Stimulated activated naive CD8-positive, alpha-beta T cell treated with anti-CD3 and anti-CD28 coated beads, Interleukin-15, Interleukin-2, amounts not matched to agents 100 ng/mL and 50 ng/mL, for 24 hours (primary cell): Measurements from ENCODE around the gene LRRC28.

ENCODE experiments used
- H3K27ac Mint-ChIP-seq: one replicate; pipeline ENCODE4 v1.8.0; 2021; ENCODE audit warnings: mild to moderate bottlenecking, mixed read lengths
- H3K27me3 Mint-ChIP-seq: one replicate; pipeline ENCODE4 v1.8.0; 2021; ENCODE audit warnings: mixed read lengths
- H3K36me3 Mint-ChIP-seq: one replicate; pipeline ENCODE4 v1.8.0; 2021; ENCODE audit warnings: low read depth, mixed read lengths
- H3K4me1 Mint-ChIP-seq: one replicate; pipeline ENCODE4 v1.8.0; 2021; ENCODE audit warnings: low read depth, mixed read lengths
- H3K4me3 Mint-ChIP-seq: one replicate; pipeline ENCODE4 v1.8.0; 2021; ENCODE audit warnings: mild to moderate bottlenecking, mixed read lengths
- H3K9me3 Mint-ChIP-seq: one replicate; pipeline ENCODE4 v1.8.0; 2021; ENCODE audit warnings: mixed read lengths

LRRC28 gene

GRCh38 chr15:99361545-99362185 lies 110.4 kb downstream of the LRRC28 start:
- peaks cover 24% of the 10 kb centered on the region for H3K36me3 Mint-ChIP-seq
- H3K27me3 Mint-ChIP-seq, result no peaks in the 10 kb centered on the region
- peaks cover 3% of the 10 kb centered on the region for H3K9me3 Mint-ChIP-seq
- no peak overlapping the region for H3K27ac Mint-ChIP-seq
- H3K4me3 Mint-ChIP-seq, result no peak overlapping the region
- H3K4me1 Mint-ChIP-seq, result peaks cover 24% of the 10 kb centered on the region

DNA sequence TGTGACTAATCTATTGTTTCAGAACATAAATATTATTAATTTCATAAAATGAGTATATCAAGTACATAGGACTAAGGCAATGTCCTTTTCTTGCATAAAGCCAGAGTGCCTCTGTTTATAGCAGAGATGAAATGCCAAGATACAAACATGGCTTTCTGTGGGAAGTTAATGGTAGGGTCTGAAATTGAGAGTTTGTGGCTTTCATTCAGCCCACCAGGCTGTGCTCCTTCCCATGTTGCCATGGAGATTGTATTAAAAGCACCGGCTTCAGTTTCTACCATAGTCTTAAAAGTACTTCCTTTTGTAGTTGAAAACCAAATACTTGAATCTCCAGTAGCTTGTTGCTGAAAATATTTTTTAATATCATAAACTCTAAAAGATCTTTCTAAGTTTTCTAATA lies 114.0 kb downstream of the LRRC28 start:
- H3K4me3 Mint-ChIP-seq, result no peak overlapping the region
- H3K9me3 Mint-ChIP-seq, result peaks cover 13% of the 10 kb centered on the region
- H3K36me3 Mint-ChIP-seq, result peaks cover 40% of the 10 kb centered on the region
- peaks cover 22% of the 10 kb centered on the region for H3K4me1 Mint-ChIP-seq
- no peaks in the 10 kb centered on the region for H3K27me3 Mint-ChIP-seq
- H3K27ac Mint-ChIP-seq, result no peak overlapping the region

DNA sequence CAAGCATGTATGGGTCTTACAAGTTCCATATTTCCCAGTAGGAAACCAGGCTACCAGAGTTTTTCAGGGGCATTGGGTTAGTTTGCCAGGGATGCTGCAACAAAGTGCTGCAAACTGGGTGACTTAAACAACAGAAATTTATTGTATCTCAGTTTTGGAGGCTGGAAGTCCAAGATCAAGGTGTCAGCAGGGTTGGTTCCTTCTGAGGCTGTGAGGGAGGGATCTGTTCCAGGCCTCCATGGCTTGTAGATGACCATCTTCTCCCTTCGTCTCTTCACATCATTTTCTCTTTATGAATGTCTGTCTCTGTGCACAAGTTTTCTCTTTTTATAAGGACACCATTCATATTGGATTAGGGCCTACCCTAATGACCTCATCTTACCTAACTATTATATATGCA lies 114.7 kb downstream of the LRRC28 start:
- H3K27me3 Mint-ChIP-seq, result no peaks in the 10 kb centered on the region
- peaks cover 23% of the 10 kb centered on the region for H3K4me1 Mint-ChIP-seq
- H3K4me3 Mint-ChIP-seq, result no peak overlapping the region
- H3K9me3 Mint-ChIP-seq, result peaks cover 13% of the 10 kb centered on the region
- H3K27ac Mint-ChIP-seq, result peak overlapping the region; percentile 22
- H3K36me3 Mint-ChIP-seq, result peaks cover 36% of the 10 kb centered on the region

DNA sequence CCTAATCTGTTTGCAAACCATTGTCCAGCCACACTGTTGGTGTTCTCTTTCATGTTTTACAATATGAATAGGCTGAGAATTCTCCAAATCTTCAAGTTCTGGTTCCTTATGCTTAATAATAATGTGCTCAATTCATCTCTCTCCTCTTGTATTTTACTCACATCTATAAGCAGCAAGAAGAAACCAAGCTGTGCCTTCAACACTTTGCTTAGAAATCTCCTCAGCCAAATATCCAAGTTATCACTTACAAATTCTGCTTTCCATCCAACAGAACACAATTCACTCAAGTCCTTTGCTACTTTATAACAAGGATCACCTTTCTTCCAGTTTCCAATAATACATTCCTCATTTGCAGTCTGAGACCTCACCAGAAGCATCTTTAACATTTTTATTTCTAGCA lies 117.5 kb downstream of the LRRC28 start:
- Mint-ChIP-seq H3K9me3 (peaks cover 13% of the 10 kb centered on the region), H3K27me3 (no peaks in the 10 kb centered on the region), H3K4me3 (no peak overlapping the region), H3K4me1 (peaks cover 37% of the 10 kb centered on the region), H3K36me3 (peaks cover 28% of the 10 kb centered on the region), H3K27ac (no peak overlapping the region)

- peaks cover 13% of the 10 kb centered on the region for H3K9me3 Mint-ChIP-seq
- no peak overlapping the region for H3K27ac Mint-ChIP-seq
- H3K4me3 Mint-ChIP-seq, result no peak overlapping the region
- no peaks in the 10 kb centered on the region for H3K27me3 Mint-ChIP-seq
- peaks cover 28% of the 10 kb centered on the region for H3K36me3 Mint-ChIP-seq
- peaks cover 37% of the 10 kb centered on the region for H3K4me1 Mint-ChIP-seq
Measured at GRCh38 chr15:99369196-99369595, 117.9 kb downstream of the LRRC28 start.

DNA sequence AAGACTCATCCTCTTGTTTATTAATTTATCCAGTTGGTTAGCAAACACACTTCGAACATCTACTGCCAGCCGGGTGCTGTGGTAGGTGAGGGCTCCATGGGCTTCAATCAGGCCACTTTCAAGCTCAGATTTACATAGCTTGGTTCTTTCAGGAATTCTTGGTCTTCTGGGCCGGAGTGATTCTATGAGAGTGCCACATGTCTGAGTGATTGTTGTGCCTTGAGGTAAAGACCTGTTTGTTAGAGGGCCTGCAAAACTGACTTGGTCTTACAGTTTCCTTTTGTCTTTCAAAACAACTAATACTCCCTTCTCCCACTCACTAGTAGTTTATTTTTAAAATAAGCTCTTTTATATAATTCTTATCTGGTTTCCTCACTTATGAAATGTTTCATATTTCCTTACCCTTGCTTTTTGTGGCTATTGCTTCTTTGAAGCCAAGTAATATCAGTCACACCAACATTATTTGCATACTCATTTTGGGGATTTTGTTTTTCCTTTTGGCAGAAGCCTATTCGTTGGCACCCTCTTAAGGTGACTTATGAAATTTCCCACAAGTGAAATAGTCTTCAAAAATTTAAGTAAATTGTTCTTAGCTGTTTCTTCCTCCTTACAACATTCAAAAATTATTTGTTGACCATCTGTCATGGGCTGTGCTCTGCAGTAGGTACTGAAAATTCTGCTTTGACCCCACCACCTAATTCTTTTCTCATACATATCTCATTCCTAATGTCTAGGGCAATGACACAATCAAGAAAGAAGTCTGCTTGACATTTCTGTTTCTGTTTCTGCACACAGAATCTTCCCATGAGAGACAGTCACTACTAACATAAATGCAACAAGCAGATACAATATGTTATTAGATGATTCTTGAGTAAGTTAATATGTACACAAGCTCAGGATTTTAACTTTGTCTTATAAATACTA lies 120.2 kb downstream of the LRRC28 start:
- H3K9me3 Mint-ChIP-seq, result peaks cover 10% of the 10 kb centered on the region
- peaks cover 41% of the 10 kb centered on the region for H3K36me3 Mint-ChIP-seq
- no peaks in the 10 kb centered on the region for H3K27me3 Mint-ChIP-seq

DNA sequence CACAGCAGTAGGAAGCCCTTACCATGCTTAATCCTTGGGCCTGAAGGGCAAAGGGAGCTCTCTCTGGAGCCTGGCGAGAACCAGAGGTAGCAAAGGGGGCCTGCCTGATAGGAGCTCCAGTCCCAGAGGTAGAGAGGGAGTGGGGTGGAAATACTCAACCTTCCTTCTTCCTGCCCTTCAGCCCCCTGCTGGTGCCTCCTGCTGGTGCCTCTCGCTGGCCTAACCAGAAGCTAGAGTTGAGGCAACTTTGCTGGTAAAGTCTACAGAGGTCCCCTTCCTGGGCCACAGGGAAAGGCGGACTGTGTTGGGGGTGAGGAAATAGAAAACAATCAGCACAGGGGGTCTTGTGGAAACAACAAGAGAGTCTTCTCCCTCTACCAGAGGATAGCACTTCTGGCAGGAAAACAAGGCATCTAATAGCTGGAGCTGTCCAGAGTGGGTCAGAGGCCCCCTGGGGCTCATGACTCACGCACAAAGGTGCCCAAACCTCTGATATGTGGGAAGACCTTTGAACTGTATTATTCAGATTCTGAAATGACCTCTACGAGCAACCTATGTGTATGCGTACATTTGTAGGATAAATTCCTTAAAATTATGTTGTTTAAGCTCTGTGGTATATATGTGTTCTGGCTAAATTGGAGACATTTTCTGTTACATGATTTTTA lies 133.9 kb downstream of the LRRC28 start:
- Mint-ChIP-seq H3K9me3 (no peaks in the 10 kb centered on the region), H3K36me3 (peaks cover 5% of the 10 kb centered on the region), H3K27me3 (no peaks in the 10 kb centered on the region), H3K4me1 (peaks cover 15% of the 10 kb centered on the region), H3K4me3 (no peak overlapping the region), H3K27ac (no peak overlapping the region)

More for the DNA sequence above, 120.2 kb downstream of the LRRC28 start:
- Mint-ChIP-seq H3K4me3 (peak overlapping the region; percentile 24), H3K4me1 (peaks cover 23% of the 10 kb centered on the region), H3K27ac (peak overlapping the region; percentile 71)

DNA sequence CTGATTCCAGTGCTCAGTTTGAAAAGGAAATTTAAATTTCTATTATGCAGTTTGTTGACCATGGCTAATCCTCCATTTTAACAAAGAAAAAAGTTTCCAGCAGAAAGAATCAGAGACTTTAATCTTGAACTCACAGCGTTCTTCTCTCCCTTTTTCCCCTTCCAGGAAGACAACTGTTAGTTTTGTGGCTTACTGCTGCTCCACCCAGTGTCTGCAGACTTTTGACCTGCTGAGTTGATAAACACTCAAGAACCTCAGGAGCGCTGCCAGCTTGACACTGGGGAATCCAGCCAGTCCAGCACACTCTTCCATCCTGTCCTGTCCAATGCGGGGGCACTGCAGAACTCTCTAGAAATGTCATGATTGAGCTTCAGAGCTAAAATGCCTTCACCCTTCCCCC lies 134.6 kb downstream of the LRRC28 start:
- Mint-ChIP-seq H3K4me3 (no peak overlapping the region), H3K9me3 (no peaks in the 10 kb centered on the region), H3K4me1 (peaks cover 15% of the 10 kb centered on the region), H3K27me3 (no peaks in the 10 kb centered on the region), H3K36me3 (no peaks in the 10 kb centered on the region), H3K27ac (no peak overlapping the region)

GRCh38 chr15:99386391-99386790 lies 135.1 kb downstream of the LRRC28 start:
- Mint-ChIP-seq H3K4me1 (peaks cover 15% of the 10 kb centered on the region), H3K27ac (no peak overlapping the region), H3K27me3 (no peaks in the 10 kb centered on the region), H3K36me3 (no peaks in the 10 kb centered on the region), H3K9me3 (no peaks in the 10 kb centered on the region), H3K4me3 (no peak overlapping the region)

DNA sequence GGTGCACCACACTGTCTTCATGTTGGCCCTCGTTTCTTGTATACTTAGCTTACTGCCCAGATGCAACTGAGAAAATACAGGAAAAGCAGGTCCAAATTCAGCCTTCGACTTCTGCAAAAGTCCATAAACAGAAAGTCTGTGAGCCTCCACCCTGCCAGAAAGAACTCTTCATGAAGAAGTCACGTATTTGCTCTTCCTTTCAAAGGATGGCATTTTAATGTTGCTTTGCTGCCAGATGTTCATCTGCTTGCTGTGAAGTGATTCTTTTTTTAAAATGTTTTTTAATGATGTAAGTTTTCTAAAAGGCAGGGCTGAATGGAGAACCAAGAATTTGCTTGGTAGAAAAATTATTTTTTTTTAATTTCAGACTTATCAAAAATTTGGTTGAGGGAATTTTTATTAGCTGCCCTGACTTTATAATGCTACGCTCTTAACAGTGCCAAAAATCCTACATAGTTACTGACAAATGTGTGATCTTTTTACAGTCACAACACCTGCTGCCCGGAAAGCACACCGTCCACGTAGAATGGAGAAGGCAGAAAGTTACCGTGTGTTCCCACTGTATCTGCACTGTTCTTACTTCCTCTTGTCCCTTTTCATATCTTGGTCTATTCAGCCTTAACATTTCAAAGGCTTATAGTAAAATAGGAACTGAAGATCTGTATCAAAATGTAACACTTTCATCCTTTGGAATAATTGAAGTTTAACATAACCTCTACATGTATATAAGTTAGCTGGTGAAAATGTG lies 136.3 kb downstream of the LRRC28 start:
- H3K27ac Mint-ChIP-seq, result no peak overlapping the region
- no peaks in the 10 kb centered on the region for H3K36me3 Mint-ChIP-seq
- H3K9me3 Mint-ChIP-seq, result peaks cover 8% of the 10 kb centered on the region
- no peaks in the 10 kb centered on the region for H3K27me3 Mint-ChIP-seq
- no peak overlapping the region for H3K4me3 Mint-ChIP-seq
- H3K4me1 Mint-ChIP-seq, result peaks cover 15% of the 10 kb centered on the region

GRCh38 chr15:99390667-99391066 lies 139.4 kb downstream of the LRRC28 start:
- H3K4me1 Mint-ChIP-seq, result peaks cover 8% of the 10 kb centered on the region
- no peak overlapping the region for H3K27ac Mint-ChIP-seq
- H3K27me3 Mint-ChIP-seq, result no peaks in the 10 kb centered on the region
- no peak overlapping the region for H3K4me3 Mint-ChIP-seq
- H3K36me3 Mint-ChIP-seq, result no peaks in the 10 kb centered on the region
- H3K9me3 Mint-ChIP-seq, result peaks cover 18% of the 10 kb centered on the region

GRCh38 chr15:99393641-99394040 lies 142.4 kb downstream of the LRRC28 start:
- Mint-ChIP-seq H3K27ac (peak overlapping the region; percentile 8), H3K36me3 (no peaks in the 10 kb centered on the region), H3K4me3 (no peak overlapping the region), H3K4me1 (no peaks in the 10 kb centered on the region), H3K9me3 (peaks cover 18% of the 10 kb centered on the region), H3K27me3 (no peaks in the 10 kb centered on the region)

GRCh38 chr15:99396375-99396774 lies 145.1 kb downstream of the LRRC28 start:
- H3K27me3 Mint-ChIP-seq, result no peaks in the 10 kb centered on the region
- no peaks in the 10 kb centered on the region for H3K4me1 Mint-ChIP-seq
- H3K9me3 Mint-ChIP-seq, result peaks cover 18% of the 10 kb centered on the region
- H3K27ac Mint-ChIP-seq, result no peak overlapping the region
- no peaks in the 10 kb centered on the region for H3K36me3 Mint-ChIP-seq
- H3K4me3 Mint-ChIP-seq, result no peak overlapping the region

DNA sequence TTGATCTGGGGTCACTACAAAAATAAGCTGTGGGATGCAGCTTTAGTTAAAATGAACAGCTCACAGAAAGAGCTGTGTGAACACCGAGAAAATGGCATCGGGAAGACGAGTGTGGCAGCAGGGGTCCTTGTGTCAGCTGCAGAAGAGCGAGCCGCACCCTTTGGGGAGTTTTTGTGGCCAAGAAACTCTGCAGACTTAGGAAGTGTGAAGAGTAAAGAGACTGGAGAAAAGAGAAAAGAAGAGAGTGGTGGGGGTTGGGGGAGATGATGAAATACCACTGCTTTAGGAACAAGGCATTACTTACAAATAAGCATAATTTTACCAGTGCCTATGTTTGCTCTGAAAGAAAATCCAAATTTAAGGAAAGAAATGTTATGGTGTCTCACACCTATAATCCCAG lies 147.8 kb downstream of the LRRC28 start:
- Mint-ChIP-seq H3K9me3 (peaks cover 7% of the 10 kb centered on the region), H3K4me1 (no peaks in the 10 kb centered on the region), H3K4me3 (no peak overlapping the region), H3K36me3 (no peaks in the 10 kb centered on the region), H3K27me3 (no peaks in the 10 kb centered on the region), H3K27ac (no peak overlapping the region)
